HL-60/S4 treated with phorbol 12-myristate 13-acetate at 8.2 ng/mL for 4 days and 3 days (cell line): Measurements from ENCODE around the gene DAW1.
"Not testable (repeated sequence)": the region's sequence is repeated elsewhere in the genome, so short reads cannot be mapped to it uniquely, and the experiment has no call there.

Source experiments
- in situ Hi-C: fragments of 300-500 bp; cut with MboI; formaldehyde crosslinking; loops from 2 replicates; pipeline ENCODE4 v1.15.0; 2022; ENCODE audit warnings: low sequenced_read_pairs

Gene DAW1

GRCh38 chr2:227908266-227909054 is 37.0 kb downstream of the DAW1 start:
- in situ Hi-C loops = no loop called here

GRCh38 chr2:227914362-227914761 is 42.9 kb downstream of the DAW1 start:
- in situ Hi-C loops = no loop called here

GRCh38 chr2:227921648-227922047 is 50.2 kb downstream of the DAW1 start:
- in situ Hi-C loops = no loop called here

- in situ Hi-C loops = no loop called here
Measured at GRCh38 chr2:227932001-227932400, 60.6 kb downstream of the DAW1 start.

- in situ Hi-C loops = no loop called here
Measured at GRCh38 chr2:227932403-227932802, 61.0 kb downstream of the DAW1 start.

- in situ Hi-C loops = no loop called here
Measured at GRCh38 chr2:227933884-227934283, 62.5 kb downstream of the DAW1 start.

- in situ Hi-C loops = not testable (repeated sequence)
Measured at GRCh38 chr2:227936249-227936648, 64.8 kb downstream of the DAW1 start.

GRCh38 chr2:227939271-227940027 is 68.0 kb downstream of the DAW1 start:
- in situ Hi-C loops = no loop called here

- in situ Hi-C loops = no loop called here
Measured at GRCh38 chr2:227942021-227942420, 70.6 kb downstream of the DAW1 start.

- in situ Hi-C loops = no loop called here
Measured at GRCh38 chr2:227942965-227943364, 71.5 kb downstream of the DAW1 start.

- in situ Hi-C loops = no loop called here
Measured at GRCh38 chr2:227960317-227960716, 88.9 kb downstream of the DAW1 start.

GRCh38 chr2:227971619-227972230 is 100.3 kb downstream of the DAW1 start:
- in situ Hi-C loops = no loop called here

- in situ Hi-C loops = no loop called here
Measured at GRCh38 chr2:227973241-227973640, 101.8 kb downstream of the DAW1 start.
